HEK293 (cell line): Measurements from ENCODE around the gene RTL1.

Experiments
- CTCF ChIA-PET: fragments of 350-600 bp; formaldehyde crosslinking; extraction: SDS; loops from one replicate; lab custom pipeline; 2021; ENCODE audit warnings: antibody characterized with exemption; lab: Yijun Ruan, JAX
- POLR2A ChIA-PET: fragments of 300-600 bp; formaldehyde crosslinking; extraction: SDS; loops from one replicate; lab custom pipeline; 2020; ENCODE audit warnings: antibody characterized with exemption, inconsistent platforms; lab: Yijun Ruan, JAX
- H3K27ac ChIP-seq: fragments of 200-500 bp; sonication (Bioruptor generic); 2 replicates; pipeline ENCODE4 v1.5.1; 2014; ENCODE audit warnings: low read depth, low read length, control low read depth, inconsistent platforms; ENCODE audit errors: extremely low read depth
- H3K36me3 ChIP-seq, 2 experiments: fragments of 200-500 bp in 1 of 2; sonication (Bioruptor generic) in 1 of 2; 1 replicate in 1 of 2; 2 replicates in 1 of 2; pipeline ENCODE4 v1.5.1; 2014 to 2017; ENCODE audit warnings: inconsistent platforms in 2 of 2, low read length in 2 of 2; ENCODE audit not compliant: control insufficient read depth in 2 of 2, insufficient read depth in 1 of 2
- H3K4me1 ChIP-seq: fragments of 200-500 bp; sonication (Bioruptor generic); 2 replicates; pipeline ENCODE4 v1.5.1; 2014; ENCODE audit warnings: mild to moderate bottlenecking, low read length, inconsistent platforms; ENCODE audit not compliant: control insufficient read depth, insufficient read depth
- H3K4me3 ChIP-seq: 2 replicates; pipeline ENCODE4 v1.5.1; 2011; ENCODE audit warnings: low read depth, mild to moderate bottlenecking, control low read depth, low read length, moderate library complexity
- H3K9me3 ChIP-seq: fragments of 200-500 bp; sonication (Bioruptor generic); 2 replicates; pipeline ENCODE4 v1.5.1; 2014; ENCODE audit warnings: low read depth, low read length, inconsistent platforms; ENCODE audit not compliant: control insufficient read depth, insufficient read depth
- GLIS1 ChIP-seq: fragments of 450-650 bp; formaldehyde crosslinking; IDR thresholded peaks from 2 replicates; pipeline ENCODE4 v1.5.1; 2016; ENCODE audit warnings: missing biosample characterization, missing genetic modification characterization
- KLF1 ChIP-seq: fragments of 450-650 bp; formaldehyde crosslinking; IDR thresholded peaks from 2 replicates; pipeline ENCODE4 v1.5.1; 2016; ENCODE audit warnings: missing biosample characterization, missing genetic modification characterization
- KLF16 ChIP-seq: fragments of 450-650 bp; formaldehyde crosslinking; IDR thresholded peaks from 2 replicates; pipeline ENCODE4 v1.5.1; 2017; ENCODE audit warnings: missing biosample characterization, missing genetic modification characterization
- KLF9 ChIP-seq: fragments of 450-650 bp; formaldehyde crosslinking; IDR thresholded peaks from 2 replicates; pipeline ENCODE4 v1.5.1; 2016; ENCODE audit warnings: missing biosample characterization, missing genetic modification characterization, low read depth
- OVOL3 ChIP-seq: fragments of 450-650 bp; formaldehyde crosslinking; IDR thresholded peaks from 2 replicates; pipeline ENCODE4 v1.5.1; 2016; ENCODE audit warnings: missing biosample characterization, missing genetic modification characterization
- PRDM6 ChIP-seq: fragments of 450-650 bp; formaldehyde crosslinking; IDR thresholded peaks from 2 replicates; pipeline ENCODE4 v1.5.1; 2017; ENCODE audit warnings: missing biosample characterization, missing genetic modification characterization
- SALL2 ChIP-seq: fragments of 450-650 bp; formaldehyde crosslinking; IDR thresholded peaks from 2 replicates; pipeline ENCODE4 v1.5.0; 2017; ENCODE audit warnings: missing biosample characterization, mild to moderate bottlenecking, missing genetic modification characterization, borderline replicate concordance
- ZIC2 ChIP-seq: fragments of 450-650 bp; formaldehyde crosslinking; IDR thresholded peaks from 2 replicates; pipeline ENCODE4 v1.5.1; 2016; ENCODE audit warnings: missing biosample characterization, missing genetic modification characterization
- ZNF112 ChIP-seq: fragments of 450-650 bp; formaldehyde crosslinking; IDR thresholded peaks from 2 replicates; pipeline ENCODE4 v1.5.0; 2017; ENCODE audit warnings: missing biosample characterization, missing genetic modification characterization
- ZNF114 ChIP-seq: fragments of 450-650 bp; formaldehyde crosslinking; IDR thresholded peaks from 2 replicates; pipeline ENCODE4 v1.5.0; 2017; ENCODE audit warnings: missing biosample characterization, missing genetic modification characterization
- ZNF138 ChIP-seq: fragments of 450-650 bp; formaldehyde crosslinking; IDR thresholded peaks from 2 replicates; pipeline ENCODE4 v1.5.1; 2016; ENCODE audit warnings: missing biosample characterization, missing genetic modification characterization, borderline replicate concordance
- ZNF146 ChIP-seq: fragments of 450-650 bp; formaldehyde crosslinking; IDR thresholded peaks from 2 replicates; pipeline ENCODE4 v1.5.1; 2016; ENCODE audit warnings: missing biosample characterization, missing genetic modification characterization
- ZNF202 ChIP-seq: fragments of 450-650 bp; formaldehyde crosslinking; IDR thresholded peaks from 2 replicates; pipeline ENCODE4 v1.5.1; 2016; ENCODE audit warnings: missing biosample characterization, missing genetic modification characterization, borderline replicate concordance
- ZNF24 ChIP-seq: fragments of 450-650 bp; formaldehyde crosslinking; IDR thresholded peaks from 2 replicates; pipeline ENCODE4 v1.5.1; 2016; ENCODE audit warnings: missing biosample characterization, missing genetic modification characterization
- ZNF266 ChIP-seq: fragments of 450-650 bp; formaldehyde crosslinking; IDR thresholded peaks from 2 replicates; pipeline ENCODE4 v1.5.1; 2016; ENCODE audit warnings: missing biosample characterization, missing genetic modification characterization, low read depth
- ZNF292 ChIP-seq: fragments of 450-650 bp; formaldehyde crosslinking; IDR thresholded peaks from 2 replicates; pipeline ENCODE4 v1.5.1; 2016; ENCODE audit warnings: low read depth, missing biosample characterization, missing genetic modification characterization, borderline replicate concordance
- ZNF350 ChIP-seq: fragments of 450-650 bp; formaldehyde crosslinking; IDR thresholded peaks from 2 replicates; pipeline ENCODE4 v1.5.0; 2017; ENCODE audit warnings: missing biosample characterization, mild to moderate bottlenecking, missing genetic modification characterization
- ZNF354C ChIP-seq: fragments of 450-650 bp; formaldehyde crosslinking; IDR thresholded peaks from 2 replicates; pipeline ENCODE4 v1.5.1; 2016; ENCODE audit warnings: missing biosample characterization, missing genetic modification characterization, low read depth, borderline replicate concordance
- ZNF510 ChIP-seq: fragments of 450-650 bp; formaldehyde crosslinking; IDR thresholded peaks from 2 replicates; pipeline ENCODE4 v1.5.1; 2018; ENCODE audit warnings: mild to moderate bottlenecking, missing genetic modification characterization, missing biosample characterization; ENCODE audit not compliant: insufficient replicate concordance
- ZNF555 ChIP-seq: fragments of 450-650 bp; formaldehyde crosslinking; conservative IDR thresholded peaks from 2 replicates; pipeline ENCODE4 v1.5.1; 2017; ENCODE audit warnings: missing biosample characterization, mild to moderate bottlenecking, missing genetic modification characterization, inconsistent platforms
- ZNF561 ChIP-seq: fragments of 450-650 bp; IDR thresholded peaks from 2 replicates; pipeline ENCODE4 v1.5.1; 2018; ENCODE audit warnings: missing biosample characterization, missing genetic modification characterization, borderline replicate concordance
- ZNF585B ChIP-seq: fragments of 450-650 bp; formaldehyde crosslinking; IDR thresholded peaks from 2 replicates; pipeline ENCODE4 v1.5.1; 2016; ENCODE audit warnings: missing biosample characterization, missing genetic modification characterization
- ZNF596 ChIP-seq: fragments of 450-650 bp; IDR thresholded peaks from 2 replicates; pipeline ENCODE4 v1.5.0; 2018; ENCODE audit warnings: missing biosample characterization, mild to moderate bottlenecking, missing genetic modification characterization, moderate library complexity
- ZNF626 ChIP-seq: fragments of 450-650 bp; sonication (Bioruptor Pico); formaldehyde crosslinking; IDR thresholded peaks from 2 replicates; pipeline ENCODE4 v1.5.1; 2018; ENCODE audit warnings: missing biosample characterization, missing genetic modification characterization, inconsistent platforms
- ZNF629 ChIP-seq: fragments of 450-650 bp; formaldehyde crosslinking; IDR thresholded peaks from 2 replicates; pipeline ENCODE4 v1.5.1; 2017; ENCODE audit warnings: missing biosample characterization, missing genetic modification characterization
- ZNF654 ChIP-seq: fragments of 450-650 bp; formaldehyde crosslinking; IDR thresholded peaks from 2 replicates; pipeline ENCODE4 v1.5.1; 2016; ENCODE audit warnings: low read depth, missing biosample characterization, missing genetic modification characterization
- ZNF658 ChIP-seq: fragments of 450-650 bp; formaldehyde crosslinking; IDR thresholded peaks from 2 replicates; pipeline ENCODE4; 2016; ENCODE audit warnings: missing biosample characterization, missing genetic modification characterization
- ZNF776 ChIP-seq: fragments of 450-650 bp; formaldehyde crosslinking; IDR thresholded peaks from 2 replicates; pipeline ENCODE4 v1.5.0; 2017; ENCODE audit warnings: missing biosample characterization, missing genetic modification characterization, borderline replicate concordance

The RTL1 gene

GRCh38 chr14:100879194-100879593, 24.3 kb downstream of the RTL1 start:
- TF ChIP-seq ZNF654 (no peak), ZNF510 (tag by site-specific recombination) (no peak), ZNF555 (no peak), ZNF146 (tag by site-specific recombination) (no peak), ZNF114 (tag by site-specific recombination) (no peak), ZNF350 (tag by site-specific recombination) (no peak), ZNF626 (tag by site-specific recombination) (no peak), ZNF266 (tag by site-specific recombination) (no peak), KLF16 (tag by site-specific recombination) (no peak), ZNF596 (tag by site-specific recombination) (no peak), KLF1 (tag by site-specific recombination) (no peak), ZNF138 (tag by site-specific recombination) (no peak), SALL2 (tag by site-specific recombination) (no peak), OVOL3 (tag by site-specific recombination) (no peak), KLF9 (tag by site-specific recombination) (no peak)
- TF ChIP-seq, all 188 proteins: peak for 0
- no peak overlapping the region for H3K27ac ChIP-seq
- CTCF ChIA-PET = no interaction called here

GRCh38 chr14:100878271-100879146, 25.0 kb downstream of the RTL1 start:
- ChIA-PET CTCF (no interaction called here), POLR2A (no interaction called here)
- Histone ChIP-seq H3K27ac (no peak overlapping the region), H3K36me3 (no peaks in the 10 kb centered on the region), H3K4me3 (no peak overlapping the region), H3K4me1 (no peaks in the 10 kb centered on the region), H3K9me3 (no peaks in the 10 kb centered on the region)
- TF ChIP-seq PRDM6 (no peak), ZIC2 (0 out of 2 replicates have a peak, but pooled peaks have one; percentile 9), ZNF629 (tag by site-specific recombination) (no peak)

More at GRCh38 chr14:100879194-100879593, 24.3 kb downstream of the RTL1 start:
- Histone ChIP-seq H3K4me3 (no peak overlapping the region), H3K36me3 (no peaks in the 10 kb centered on the region), H3K4me1 (no peaks in the 10 kb centered on the region), H3K9me3 (no peaks in the 10 kb centered on the region)
- POLR2A ChIA-PET = no interaction called here

GRCh38 chr14:100875861-100876590, 27.5 kb downstream of the RTL1 start:
- ChIA-PET POLR2A (no interaction called here), CTCF (interaction anchor here (0.6 kb wide), 1 partner anchor 118 kb away, joined by 4 read pairs; no protein-coding TSS in a partner anchor)
- no peak overlapping the region for H3K4me3 ChIP-seq
- no peaks in the 10 kb centered on the region for H3K36me3 ChIP-seq
- H3K27ac ChIP-seq = no peak overlapping the region
- H3K4me1 ChIP-seq = no peaks in the 10 kb centered on the region
- H3K9me3 ChIP-seq = no peaks in the 10 kb centered on the region
- TF ChIP-seq ZNF292 (tag by site-specific recombination) (no peak), PRDM6 (no peak), ZNF561 (no peak), ZIC2 (no peak), ZNF202 (tag by site-specific recombination) (no peak), ZNF585B (tag by site-specific recombination) (no peak), GLIS1 (no peak), ZNF776 (tag by site-specific recombination) (no peak), ZNF24 (tag by site-specific recombination) (no peak), ZNF658 (tag by site-specific recombination) (no peak), ZNF354C (tag by site-specific recombination) (no peak), ZNF112 (tag by site-specific recombination) (no peak)
